GM23338 (cell line): ENCODE results near the gene PTK6. TPM values are rescaled to one million over a fixed set of nuclear protein-coding genes. Genes with fewer than 3 reads are reported as not detected.

ENCODE experiments used
- ATAC-seq: fragments of 200-7000 bp; cut with Tn5 transposase; 3 replicates; pipeline ENCODE4 v1.9.1; 2020
- DNase-seq: peaks from one replicate; pipeline ENCODE4 v3.0.0-alpha.2; 2015; ENCODE audit warnings: low spot score
- H2AFZ ChIP-seq: fragments of 200-600 bp; sonication (generic); 2 replicates; pipeline ENCODE4 v1.8.0; 2016; ENCODE audit warnings: antibody characterized with exemption, mild to moderate bottlenecking, moderate library complexity
- H3F3A ChIP-seq: fragments of 200-600 bp; sonication (generic); replicated peaks from 2 replicates; pipeline ENCODE4 v1.8.0; 2017; ENCODE audit warnings: antibody characterized with exemption, mixed run types, low read depth
- H3K27ac ChIP-seq: fragments of 200-600 bp; sonication (generic); 2 replicates; pipeline ENCODE4 v1.6.1; 2016; ENCODE audit warnings: low read depth
- H3K27me3 ChIP-seq: fragments of 200-600 bp; sonication (generic); 2 replicates; pipeline ENCODE4 v1.8.0; 2016; ENCODE audit warnings: mild to moderate bottlenecking, mixed run types, moderate library complexity; ENCODE audit not compliant: insufficient read depth
- H3K36me3 ChIP-seq: fragments of 200-600 bp; sonication (generic); 2 replicates; pipeline ENCODE4 v1.8.0; 2016; ENCODE audit warnings: mild to moderate bottlenecking; ENCODE audit not compliant: insufficient read depth
- H3K4me1 ChIP-seq: fragments of 200-600 bp; sonication (generic); 2 replicates; pipeline ENCODE4 v1.8.0; 2016; ENCODE audit warnings: mild to moderate bottlenecking, moderate library complexity; ENCODE audit not compliant: insufficient read depth
- H3K4me2 ChIP-seq: fragments of 200-600 bp; sonication (generic); 2 replicates; pipeline ENCODE4 v1.7.1; 2017; ENCODE audit warnings: mixed run types
- H3K4me3 ChIP-seq: fragments of 200-600 bp; sonication (generic); 2 replicates; pipeline ENCODE4 v1.6.1; 2016; ENCODE audit warnings: mixed run types
- H3K79me2 ChIP-seq: fragments of 200-600 bp; sonication (generic); replicated peaks from 2 replicates; pipeline ENCODE4 v1.8.0; 2017; ENCODE audit warnings: mild to moderate bottlenecking; ENCODE audit not compliant: insufficient read depth
- H3K9me2 ChIP-seq: fragments of 200-600 bp; sonication (generic); 2 replicates; pipeline ENCODE4 v1.8.0; 2017; ENCODE audit not compliant: insufficient read depth
- H4K20me1 ChIP-seq: fragments of 200-600 bp; sonication (generic); replicated peaks from 2 replicates; pipeline ENCODE4 v1.8.0; 2017; ENCODE audit warnings: mild to moderate bottlenecking; ENCODE audit not compliant: insufficient read depth
- H3K27ac Mint-ChIP-seq: 2 replicates; pipeline ENCODE4 v1.8.0; 2020; ENCODE audit warnings: inconsistent platforms, mild to moderate bottlenecking, moderate library complexity, mixed read lengths
- H3K27me3 Mint-ChIP-seq: 3 replicates; pipeline ENCODE4 v1.8.0; 2022; ENCODE audit warnings: low read depth, mild to moderate bottlenecking, moderate library complexity, mixed read lengths, inconsistent platforms; ENCODE audit not compliant: insufficient read depth, poor library complexity
- H3K36me3 Mint-ChIP-seq: 3 replicates; pipeline ENCODE4 v1.8.0; 2021; ENCODE audit warnings: low read depth, mild to moderate bottlenecking, inconsistent platforms, moderate library complexity, mixed read lengths
- H3K4me1 Mint-ChIP-seq: 3 replicates; pipeline ENCODE4 v1.8.0; 2020; ENCODE audit warnings: mild to moderate bottlenecking, inconsistent platforms, mixed read lengths
- H3K4me3 Mint-ChIP-seq: 3 replicates; pipeline ENCODE4 v1.8.0; 2021; ENCODE audit warnings: moderate library complexity, mild to moderate bottlenecking, inconsistent platforms, mixed read lengths
- H3K9me3 Mint-ChIP-seq: 3 replicates; pipeline ENCODE4 v1.8.0; 2020; ENCODE audit warnings: moderate library complexity, mild to moderate bottlenecking, inconsistent platforms, mixed read lengths
- CREB1 ChIP-seq: fragments of 250-450 bp; sonication (Bioruptor Pico); IDR thresholded peaks from 2 replicates; pipeline ENCODE4 v1.5.0; 2020; ENCODE audit warnings: low read depth, mild to moderate bottlenecking, moderate library complexity
- CTCF ChIP-seq, 2 experiments: fragments of 200-600 bp in 1 of 2; sonication (generic) in 1 of 2; conservative IDR thresholded peaks; 2 replicates each; pipeline versions ENCODE4 v1.5.1 to v1.6.1; 2016 to 2017; ENCODE audit warnings: antibody characterized with exemption in 2 of 2, low read depth in 2 of 2, mild to moderate bottlenecking in 2 of 2, moderate library complexity in 1 of 2
- EZH2phosphoT487 ChIP-seq: fragments of 200-600 bp; sonication (generic); IDR thresholded peaks from one replicate; pipeline ENCODE4 v1.8.1; 2018; ENCODE audit warnings: antibody characterized with exemption; ENCODE audit not compliant: unreplicated experiment
- JUNB ChIP-seq: IDR thresholded peaks from one replicate; pipeline ENCODE4 v1.6.1; 2016; ENCODE audit warnings: antibody characterized with exemption; ENCODE audit not compliant: unreplicated experiment
- REST ChIP-seq: IDR thresholded peaks from one replicate; pipeline ENCODE4 v1.6.1; 2018; ENCODE audit warnings: antibody characterized with exemption; ENCODE audit not compliant: unreplicated experiment
- STAT1 ChIP-seq: IDR thresholded peaks from one replicate; pipeline ENCODE4 v1.6.1; 2016; ENCODE audit warnings: antibody characterized with exemption; ENCODE audit not compliant: unreplicated experiment
- ZNF114 ChIP-seq: fragments of 250-450 bp; sonication (Bioruptor Pico); IDR thresholded peaks from 2 replicates; pipeline ENCODE4 v1.5.0; 2020; ENCODE audit warnings: mild to moderate bottlenecking, moderate library complexity
- ZNF462 ChIP-seq: fragments of 250-450 bp; sonication (Bioruptor Pico); IDR thresholded peaks from 2 replicates; pipeline ENCODE4 v1.5.0; 2020; ENCODE audit warnings: mild to moderate bottlenecking, moderate library complexity
- polyA plus RNA-seq: library from polyadenylated mRNA; unstranded; fragments of >200 nt; fragmentation: Nextera tagmentation; extraction: Ambion mirVana; gene quantifications from 2 replicates; pipeline ENCODE4 v1.2.1, GENCODE V29; 2016
- total RNA-seq: library from RNA; depleted of rRNA; stranded (reverse); fragments of >200 nt; shearing (Covaris generic); gene quantifications from 2 replicates; pipeline ENCODE4 v1.2.3, GENCODE V29; 2014

Gene PTK6
- total and polyA plus RNA-seq, 2 experiments from 2014 or later: 0.28 TPM; not detected in 1

GRCh38 chr20:63542031-63542559 lies 4.9 kb upstream of the PTK6 start:
- Histone ChIP-seq H3K79me2 (no peaks in the 10 kb centered on the region), H3K27ac (no peak overlapping the region), H3K4me2 (no peak overlapping the region), H3F3A (no peaks in the 10 kb centered on the region), H2AFZ (no peak overlapping the region), H4K20me1 (no peaks in the 10 kb centered on the region), H3K4me1 (no peaks in the 10 kb centered on the region), H3K36me3 (no peaks in the 10 kb centered on the region), H3K4me3 (no peak overlapping the region), H3K27me3 (no peaks in the 10 kb centered on the region), H3K9me2 (no peaks in the 10 kb centered on the region)
- H3K4me3 Mint-ChIP-seq: no peak overlapping the region
- H3K27me3 Mint-ChIP-seq: peaks cover 9% of the 10 kb centered on the region
- no peaks in the 10 kb centered on the region; the same call in 2 of the 3 replicates for H3K9me3 Mint-ChIP-seq
- H3K36me3 Mint-ChIP-seq: peaks cover 4% of the 10 kb centered on the region; the same call in 1 of the 3 replicates
- H3K4me1 Mint-ChIP-seq: peaks cover 6% of the 10 kb centered on the region; the same call in 1 of the 3 replicates
- TF ChIP-seq REST: no peak
- no peak for TF ChIP-seq ZNF114 (CRISPR knock-in tag)
- TF ChIP-seq JUNB: no peak
- TF ChIP-seq EZH2phosphoT487: no peak
- no peak for TF ChIP-seq STAT1
- no peak for TF ChIP-seq CTCF (conservative IDR thresholded peaks at IDR 0.05; ENCODE audit: low read depth in 2 of 2)
- no peak for TF ChIP-seq ZNF462 (CRISPR knock-in tag)
- no peak for TF ChIP-seq CREB1 (CRISPR knock-in tag)
- DNase-seq: no peak
- ATAC-seq: no peak
- no peak overlapping the region for H3K27ac Mint-ChIP-seq
